ENCODE data around the gene TMC2. TPM values are rescaled to one million over a fixed set of nuclear protein-coding genes. Genes with fewer than 3 reads are reported as not detected.

The TMC2 gene
- total RNA-seq, 2 experiments from 2014 or later, result not detected

DNA sequence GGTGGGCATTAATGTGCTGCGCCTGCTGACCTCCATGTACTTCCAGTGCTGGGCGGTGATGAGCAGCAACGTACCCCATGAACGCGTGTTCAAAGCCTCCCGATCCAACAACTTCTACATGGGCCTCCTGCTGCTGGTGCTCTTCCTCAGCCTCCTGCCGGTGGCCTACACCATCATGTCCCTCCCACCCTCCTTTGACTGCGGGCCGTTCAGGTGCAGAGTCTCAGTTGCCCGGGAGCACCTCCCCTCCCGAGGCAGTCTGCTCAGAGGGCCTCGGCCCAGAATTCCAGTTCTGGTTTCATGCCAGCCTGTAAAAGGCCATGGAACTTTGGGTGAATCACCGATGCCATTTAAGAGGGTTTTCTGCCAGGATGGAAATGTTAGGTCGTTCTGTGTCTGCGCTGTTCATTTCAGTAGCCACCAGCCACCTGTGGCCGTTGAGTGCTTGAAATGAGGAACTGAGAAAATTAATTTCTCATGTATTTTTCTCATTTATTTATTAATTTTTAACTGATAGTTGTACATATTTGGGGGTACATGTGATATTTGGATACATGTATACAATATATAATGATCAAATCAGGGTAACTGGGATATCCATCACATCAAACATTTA is 80.8 kb downstream of the TMC2 start:
- no peaks in the 10 kb centered on the region for H3K36me3 Mint-ChIP-seq (ENCODE audit: low read depth)
- H3K27ac Mint-ChIP-seq, result no peak overlapping the region
- H3K9me3 Mint-ChIP-seq (ENCODE audit: insufficient read depth), result no peaks in the 10 kb centered on the region
- H3K4me1 Mint-ChIP-seq (ENCODE audit: low read depth), result no peaks in the 10 kb centered on the region
- DNase-seq (no peak), ATAC-seq (no peak)
- POLR2A ChIA-PET, result no interaction called here
- H3K27me3 Mint-ChIP-seq (ENCODE audit: low read depth), result peaks cover 22% of the 10 kb centered on the region
- CTCF ChIA-PET, result no interaction called here
- no peak overlapping the region for H3K4me3 Mint-ChIP-seq

DNA sequence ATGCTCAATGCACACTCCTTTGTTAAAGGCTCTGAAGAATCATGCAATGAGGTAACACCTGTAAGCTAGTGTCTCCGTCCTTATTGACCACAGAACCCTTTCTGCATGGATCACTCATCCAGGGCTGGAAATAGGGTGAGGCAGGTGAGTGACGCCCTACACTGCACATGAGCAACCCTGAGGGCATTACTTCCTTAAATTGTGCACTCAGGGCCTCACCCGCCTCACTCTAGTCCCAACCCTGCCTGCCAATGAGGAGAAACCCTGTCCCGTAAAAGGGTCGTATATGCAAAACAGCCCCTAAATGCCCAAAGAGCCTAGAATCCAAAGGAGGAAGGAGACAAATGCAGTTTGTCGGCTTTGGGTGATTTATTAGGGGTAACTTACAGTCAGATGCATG is 82.4 kb downstream of the TMC2 start:
- ChIA-PET CTCF (no interaction called here), POLR2A (no interaction called here)
- H3K9me3 Mint-ChIP-seq (ENCODE audit: insufficient read depth), result no peaks in the 10 kb centered on the region
- no peaks in the 10 kb centered on the region for H3K4me1 Mint-ChIP-seq (ENCODE audit: low read depth)
- ATAC-seq (no peak), DNase-seq (no peak)
- H3K27ac Mint-ChIP-seq, result no peak overlapping the region
- H3K27me3 Mint-ChIP-seq (ENCODE audit: low read depth), result peaks cover 17% of the 10 kb centered on the region
- no peak overlapping the region for H3K4me3 Mint-ChIP-seq
- no peaks in the 10 kb centered on the region for H3K36me3 Mint-ChIP-seq (ENCODE audit: low read depth)

DNA sequence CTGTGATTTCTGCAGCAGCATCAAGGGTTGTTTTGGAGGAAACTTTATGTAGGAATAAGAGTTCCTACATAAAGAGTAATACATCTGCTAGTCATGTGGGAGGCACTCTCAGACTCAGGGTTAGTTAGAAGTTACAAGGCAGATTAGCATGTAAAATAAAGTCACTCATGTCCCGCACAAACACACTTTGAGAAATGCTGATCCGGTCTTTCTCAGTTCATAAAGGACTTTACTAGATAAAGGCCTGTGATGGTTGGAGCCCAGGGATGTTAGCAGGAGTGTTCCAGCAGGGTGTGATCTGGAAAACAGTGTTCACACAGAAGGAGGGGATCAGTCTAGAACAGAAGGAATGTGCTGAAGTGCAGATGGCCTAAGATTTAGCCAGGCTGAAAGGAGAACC is 83.0 kb downstream of the TMC2 start:
- ATAC-seq, result no peak
- H3K4me3 Mint-ChIP-seq, result no peak overlapping the region
- ChIA-PET POLR2A (no interaction called here), CTCF (no interaction called here)
- H3K4me1 Mint-ChIP-seq (ENCODE audit: low read depth), result no peaks in the 10 kb centered on the region
- H3K9me3 Mint-ChIP-seq (ENCODE audit: insufficient read depth), result no peaks in the 10 kb centered on the region
- DNase-seq, result no peak
- H3K27ac Mint-ChIP-seq, result no peak overlapping the region
- H3K27me3 Mint-ChIP-seq (ENCODE audit: low read depth), result peaks cover 17% of the 10 kb centered on the region
- no peaks in the 10 kb centered on the region for H3K36me3 Mint-ChIP-seq (ENCODE audit: low read depth)

DNA sequence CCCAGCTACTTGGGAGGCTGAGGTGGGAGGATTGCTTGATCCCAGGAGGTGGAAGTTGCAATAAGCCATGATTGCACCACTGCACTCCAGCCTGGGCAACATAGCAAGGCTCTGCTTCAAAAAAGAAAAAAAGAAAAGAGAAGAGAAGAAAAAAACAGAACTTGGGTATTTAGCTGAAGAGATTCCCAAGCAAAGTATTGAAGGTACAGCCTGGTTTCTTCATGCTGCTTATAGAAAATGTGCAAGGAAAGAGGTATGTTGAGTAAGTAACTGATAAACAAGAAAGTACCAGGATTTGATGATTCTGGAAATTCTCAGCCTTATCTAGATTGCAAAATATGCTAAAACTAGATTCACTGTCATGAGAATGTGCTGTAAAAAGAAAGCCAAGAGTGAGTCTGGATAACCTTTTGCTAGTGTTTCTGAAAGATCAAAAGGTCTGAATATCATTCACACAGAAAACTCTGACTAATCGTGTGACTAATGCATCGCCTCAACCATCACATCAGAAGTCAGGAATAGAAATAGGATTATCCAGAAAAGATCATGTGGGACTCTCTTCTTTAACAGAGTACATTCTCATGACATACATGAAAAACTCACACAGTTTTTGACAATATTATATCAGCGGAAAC is 83.7 kb downstream of the TMC2 start:
- no peaks in the 10 kb centered on the region for H3K36me3 Mint-ChIP-seq (ENCODE audit: low read depth)
- POLR2A ChIA-PET, result no interaction called here
- no peaks in the 10 kb centered on the region for H3K9me3 Mint-ChIP-seq (ENCODE audit: insufficient read depth)
- CTCF ChIA-PET, result no interaction called here
- no peaks in the 10 kb centered on the region for H3K4me1 Mint-ChIP-seq (ENCODE audit: low read depth)
- no peak for ATAC-seq
- no peak overlapping the region for H3K4me3 Mint-ChIP-seq
- no peak overlapping the region for H3K27ac Mint-ChIP-seq
- no peak for DNase-seq
- peaks cover 17% of the 10 kb centered on the region for H3K27me3 Mint-ChIP-seq (ENCODE audit: low read depth)

DNA sequence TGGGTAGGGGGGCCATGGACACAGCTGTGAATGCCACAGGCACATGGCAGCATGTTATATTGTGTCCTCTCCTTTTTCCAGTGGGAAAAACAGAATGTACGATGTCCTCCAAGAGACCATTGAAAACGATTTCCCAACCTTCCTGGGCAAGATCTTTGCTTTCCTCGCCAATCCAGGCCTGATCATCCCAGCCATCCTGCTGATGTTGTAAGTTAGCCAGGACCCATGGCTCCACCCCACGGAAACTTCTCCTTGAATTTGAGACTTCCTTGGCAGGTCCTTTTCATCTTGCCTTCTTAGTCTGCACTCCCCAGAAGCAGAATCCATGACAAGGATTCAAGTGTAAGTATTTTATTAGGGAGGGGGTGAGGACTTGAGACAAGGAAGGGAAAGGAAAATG is 87.8 kb downstream of the TMC2 start:
- no peaks in the 10 kb centered on the region for H3K36me3 Mint-ChIP-seq (ENCODE audit: low read depth)
- CTCF ChIA-PET, result interaction anchor here (1.3 kb wide), 1 partner anchor 102 kb away, joined by 3 read pairs; no protein-coding TSS in a partner anchor

DNA sequence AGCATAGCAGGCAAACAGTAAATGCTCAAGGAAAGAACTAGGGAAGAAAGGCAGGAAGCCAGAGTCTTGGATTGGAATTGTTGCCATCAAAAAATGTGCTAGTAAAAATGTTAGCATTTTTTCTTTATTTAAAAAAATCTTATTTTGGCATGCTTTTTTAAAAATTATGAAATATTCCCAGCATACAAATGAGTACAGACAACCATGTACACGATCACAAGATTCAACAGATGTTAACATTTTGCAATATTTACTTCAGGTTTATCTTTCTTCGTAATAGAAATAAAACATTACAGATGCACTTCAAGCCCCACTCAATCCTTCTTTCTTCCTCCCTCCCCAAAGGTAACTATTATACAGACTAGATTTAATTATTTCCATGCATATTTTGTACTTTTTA is 88.7 kb downstream of the TMC2 start:
- ATAC-seq (no peak), DNase-seq (no peak)
- Mint-ChIP-seq H3K9me3 (ENCODE audit: insufficient read depth) (no peaks in the 10 kb centered on the region), H3K27ac (no peak overlapping the region), H3K4me1 (ENCODE audit: low read depth) (no peaks in the 10 kb centered on the region), H3K4me3 (no peak overlapping the region), H3K36me3 (ENCODE audit: low read depth) (no peaks in the 10 kb centered on the region), H3K27me3 (ENCODE audit: low read depth) (peaks cover 19% of the 10 kb centered on the region)
- ChIA-PET POLR2A (no interaction called here), CTCF (no interaction called here)

More for the DNA sequence above, 87.8 kb downstream of the TMC2 start:
- Mint-ChIP-seq H3K9me3 (ENCODE audit: insufficient read depth) (no peaks in the 10 kb centered on the region), H3K4me3 (no peak overlapping the region), H3K27me3 (ENCODE audit: low read depth) (peaks cover 23% of the 10 kb centered on the region), H3K4me1 (ENCODE audit: low read depth) (no peaks in the 10 kb centered on the region), H3K27ac (no peak overlapping the region)
- ATAC-seq (no peak), DNase-seq (no peak)
- POLR2A ChIA-PET, result no interaction called here

DNA sequence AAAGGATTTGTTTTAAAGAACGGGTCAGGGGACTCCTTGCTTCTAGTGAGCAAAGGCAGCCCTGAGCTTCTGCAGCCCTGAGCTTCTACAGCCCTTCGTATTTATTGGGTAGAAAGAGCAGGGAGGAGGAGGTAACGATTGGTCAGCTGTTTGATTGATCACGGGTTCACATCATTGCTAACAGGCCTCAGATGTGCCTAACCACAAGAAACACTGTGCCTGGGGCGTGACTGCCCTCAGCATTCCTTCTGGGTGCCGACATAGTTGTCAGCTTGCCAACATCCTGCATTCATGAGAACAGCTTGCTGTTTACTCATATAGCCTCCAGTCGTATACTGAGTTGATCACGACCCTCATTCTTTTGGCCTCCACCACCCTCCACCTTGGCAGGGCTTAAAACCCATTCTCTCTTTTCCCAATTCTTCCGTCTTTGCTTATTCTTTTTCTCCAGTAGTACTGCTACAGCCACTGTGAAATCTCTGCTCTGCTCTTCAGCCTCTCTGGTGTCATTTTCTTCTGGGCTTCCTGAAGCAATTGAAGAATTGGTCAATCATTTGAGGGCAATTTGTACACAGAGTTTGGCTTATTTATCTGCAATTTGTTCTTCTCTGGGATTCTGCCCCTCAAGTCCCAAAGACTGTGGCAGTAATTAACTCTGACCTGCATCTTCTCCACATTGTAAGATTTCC is 90.6 kb downstream of the TMC2 start:
- ATAC-seq, result no peak
- H3K27me3 Mint-ChIP-seq (ENCODE audit: low read depth), result peaks cover 30% of the 10 kb centered on the region
- H3K9me3 Mint-ChIP-seq (ENCODE audit: insufficient read depth), result no peaks in the 10 kb centered on the region
- H3K4me1 Mint-ChIP-seq (ENCODE audit: low read depth), result no peaks in the 10 kb centered on the region
- ChIA-PET CTCF (no interaction called here), POLR2A (no interaction called here)
- H3K4me3 Mint-ChIP-seq, result no peak overlapping the region
- H3K27ac Mint-ChIP-seq, result no peak overlapping the region
- no peak for DNase-seq
- H3K36me3 Mint-ChIP-seq (ENCODE audit: low read depth), result no peaks in the 10 kb centered on the region

DNA sequence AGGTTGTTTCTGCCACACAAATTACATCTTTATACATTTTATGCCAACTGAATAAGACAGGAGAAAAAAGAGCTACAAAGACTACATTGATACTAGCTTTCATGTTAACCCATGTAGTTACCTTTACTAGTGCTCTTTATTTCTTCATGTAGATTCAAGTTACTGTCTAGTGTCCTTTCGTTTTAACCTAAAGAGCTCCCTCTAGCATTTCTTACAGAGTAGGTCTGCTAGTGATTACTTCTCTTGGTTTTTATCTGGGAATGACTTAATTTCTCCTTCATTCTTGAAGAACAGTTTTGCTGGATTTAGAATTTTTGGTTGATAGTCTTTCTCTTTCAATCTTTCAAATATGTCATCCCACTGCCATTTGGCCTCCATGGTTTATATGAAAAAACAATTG is 94.9 kb downstream of the TMC2 start:
- Mint-ChIP-seq H3K27me3 (ENCODE audit: low read depth) (peaks cover 38% of the 10 kb centered on the region), H3K36me3 (ENCODE audit: low read depth) (no peaks in the 10 kb centered on the region), H3K4me3 (no peak overlapping the region), H3K4me1 (ENCODE audit: low read depth) (no peaks in the 10 kb centered on the region), H3K27ac (no peak overlapping the region), H3K9me3 (ENCODE audit: insufficient read depth) (no peaks in the 10 kb centered on the region)
- DNase-seq, result no peak
- ATAC-seq, result no peak
- ChIA-PET CTCF (interaction anchor here (0.6 to 2.0 kb wide), 2 partner anchors 40 to 109 kb away, joined by 3 to 7 read pairs; no protein-coding TSS in a partner anchor), POLR2A (no interaction called here)

DNA sequence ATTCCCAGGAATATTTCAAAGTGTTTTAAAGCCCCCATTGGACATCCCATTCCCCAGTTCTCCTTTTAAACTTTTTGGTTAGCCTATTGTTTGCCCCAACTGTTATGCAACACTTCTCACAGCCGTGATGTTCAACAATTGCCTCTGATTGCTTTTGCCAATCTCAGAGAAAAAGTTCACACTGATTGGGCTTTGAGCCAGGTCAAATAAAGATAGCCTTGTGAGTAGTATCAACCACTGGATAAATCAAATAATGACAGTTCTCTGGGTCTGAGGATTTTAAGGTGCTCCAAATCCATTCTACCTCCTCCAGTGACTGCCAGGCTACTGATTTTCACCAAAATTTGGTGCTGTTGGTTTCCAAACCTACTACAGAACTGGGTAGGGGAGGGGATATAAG is 97.0 kb downstream of the TMC2 start:
- no peaks in the 10 kb centered on the region for H3K9me3 Mint-ChIP-seq (ENCODE audit: insufficient read depth)
- no peak overlapping the region for H3K27ac Mint-ChIP-seq
- no peak overlapping the region for H3K4me3 Mint-ChIP-seq

DNA sequence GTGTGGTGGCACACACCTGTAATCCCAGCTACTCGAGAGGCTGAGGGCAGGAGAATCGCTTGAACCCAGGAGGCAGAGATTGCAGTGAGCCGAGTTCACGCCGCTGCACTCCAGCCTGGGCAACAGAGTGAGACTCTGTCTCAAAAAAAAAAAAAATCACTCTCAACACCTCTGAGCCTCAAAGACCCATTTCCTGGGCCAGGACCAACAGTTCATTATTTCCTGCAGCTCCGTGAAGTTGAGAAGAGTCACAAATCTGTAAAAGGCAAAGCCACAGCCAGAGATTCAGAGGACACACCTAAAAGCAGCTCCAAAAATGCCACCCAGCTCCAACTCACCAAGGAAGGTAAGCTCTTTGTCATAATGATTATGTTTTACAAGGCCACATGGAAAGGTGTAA is 100.9 kb downstream of the TMC2 start:
- POLR2A ChIA-PET, result no interaction called here
- CTCF ChIA-PET, result interaction anchor here (1.1 to 1.6 kb wide), 2 partner anchors 11 to 115 kb away, joined by 3 to 7 read pairs; no protein-coding TSS in a partner anchor
- no peaks in the 10 kb centered on the region for H3K4me1 Mint-ChIP-seq (ENCODE audit: low read depth)
- peaks cover 21% of the 10 kb centered on the region for H3K27me3 Mint-ChIP-seq (ENCODE audit: low read depth)
- no peak overlapping the region for H3K4me3 Mint-ChIP-seq
- DNase-seq (no peak), ATAC-seq (no peak)
- no peaks in the 10 kb centered on the region for H3K9me3 Mint-ChIP-seq (ENCODE audit: insufficient read depth)
- no peak overlapping the region for H3K27ac Mint-ChIP-seq
- no peaks in the 10 kb centered on the region for H3K36me3 Mint-ChIP-seq (ENCODE audit: low read depth)

More for the DNA sequence above, 97.0 kb downstream of the TMC2 start:
- no peak for DNase-seq
- no peak for ATAC-seq
- Mint-ChIP-seq H3K27me3 (ENCODE audit: low read depth) (peaks cover 35% of the 10 kb centered on the region), H3K36me3 (ENCODE audit: low read depth) (no peaks in the 10 kb centered on the region), H3K4me1 (ENCODE audit: low read depth) (no peaks in the 10 kb centered on the region)
- CTCF ChIA-PET, result interaction anchor here (1.4 kb wide), 1 partner anchor 111 kb away, joined by 3 read pairs; no protein-coding TSS in a partner anchor
- POLR2A ChIA-PET, result no interaction called here

DNA sequence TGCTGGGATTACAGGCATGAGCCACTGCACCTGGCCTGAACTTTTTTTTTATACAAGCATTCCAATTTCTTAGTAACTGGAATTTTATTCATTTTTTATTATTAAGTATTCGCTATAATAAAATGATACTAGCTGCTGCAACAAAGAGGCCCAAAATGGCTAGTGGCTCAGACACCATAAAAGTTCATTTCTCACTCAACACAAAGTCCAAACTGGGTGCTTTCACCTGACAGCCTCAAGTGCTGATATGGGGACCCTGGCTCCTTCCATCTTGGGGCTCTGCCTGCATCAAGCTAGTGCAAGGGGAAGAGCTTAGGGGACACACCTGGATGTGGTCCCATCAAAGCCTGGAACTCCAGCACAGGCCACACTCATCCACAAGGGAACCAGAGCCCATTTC is 103.9 kb downstream of the TMC2 start:
- H3K9me3 Mint-ChIP-seq (ENCODE audit: insufficient read depth), result no peaks in the 10 kb centered on the region
- ChIA-PET CTCF (no interaction called here), POLR2A (interaction anchor here (1.8 kb wide), 1 partner anchor 12 kb away, joined by 5 read pairs; the partner anchor contains the start of gene NOP56)
- DNase-seq (no peak), ATAC-seq (no peak)
- peaks cover 9% of the 10 kb centered on the region for H3K27me3 Mint-ChIP-seq (ENCODE audit: low read depth)
- no peaks in the 10 kb centered on the region for H3K36me3 Mint-ChIP-seq (ENCODE audit: low read depth)
- no peak overlapping the region for H3K27ac Mint-ChIP-seq
- H3K4me3 Mint-ChIP-seq, result no peak overlapping the region
- H3K4me1 Mint-ChIP-seq (ENCODE audit: low read depth), result no peaks in the 10 kb centered on the region

DNA sequence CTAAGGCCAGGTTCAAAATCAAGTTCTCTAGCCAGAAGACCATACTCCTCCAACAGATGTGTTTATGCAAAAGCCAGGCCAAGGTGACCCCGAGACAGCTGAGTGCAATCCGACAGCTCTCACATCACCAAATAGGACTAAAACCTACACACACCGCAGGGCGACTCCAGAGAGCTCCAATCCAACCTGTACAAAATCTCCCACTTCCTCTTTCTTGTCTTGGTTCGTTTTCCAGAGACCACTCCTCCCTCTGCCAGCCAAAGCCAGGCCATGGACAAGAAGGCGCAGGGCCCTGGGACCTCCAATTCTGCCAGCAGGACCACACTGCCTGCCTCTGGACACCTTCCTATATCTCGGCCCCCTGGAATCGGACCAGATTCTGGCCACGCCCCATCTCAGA is 104.5 kb downstream of the TMC2 start:
- CTCF ChIA-PET, result no interaction called here

More for the DNA sequence above, 104.5 kb downstream of the TMC2 start:
- no peak for DNase-seq
- Mint-ChIP-seq H3K36me3 (ENCODE audit: low read depth) (no peaks in the 10 kb centered on the region), H3K4me1 (ENCODE audit: low read depth) (no peaks in the 10 kb centered on the region), H3K27ac (no peak overlapping the region), H3K4me3 (no peak overlapping the region), H3K27me3 (ENCODE audit: low read depth) (peaks cover 4% of the 10 kb centered on the region), H3K9me3 (ENCODE audit: insufficient read depth) (no peaks in the 10 kb centered on the region)
- ATAC-seq, result no peak
- POLR2A ChIA-PET, result interaction anchor here (1.8 kb wide), 1 partner anchor 11 kb away, joined by 5 read pairs; the partner anchor contains the start of gene NOP56
